Body of pancreas (tissue), 4 donors: ENCODE results near the gene COL5A1. TPM values are rescaled to one million over a fixed set of nuclear protein-coding genes. Genes with fewer than 3 reads are reported as not detected.
A peak's percentile ranks its signal among the peaks of the same experiment; 100 is the strongest.

Experiments used
- ATAC-seq: fragments of 150-250 bp; one replicate; pipeline ENCODE4 v1.9.1; 2016
- DNase-seq, 4 donors: peaks; one replicate each; pipeline ENCODE4 v3.0.0-alpha.2; 2019
- H3K27ac ChIP-seq, 4 donors: fragments of 200-600 bp; sonication (generic); 1 replicate in 3 of 4; 2 replicates in 1 of 4; pipeline versions ENCODE4 v1.5.1 to v1.6.1; 2016 to 2019; ENCODE audit warnings: mild to moderate bottlenecking in 1 of 4, mixed read lengths in 1 of 4, moderate library complexity in 1 of 4
- H3K27me3 ChIP-seq, 2 donors: fragments of 200-600 bp; sonication (generic); one replicate each; pipeline ENCODE4 v1.6.0; 2016; ENCODE audit warnings: mild to moderate bottlenecking in 1 of 2
- H3K36me3 ChIP-seq, 2 donors: fragments of 200-600 bp; sonication (generic); replicated peaks in 1 of 2; 2 replicates each; pipeline ENCODE4 v1.5.1; 2016; ENCODE audit warnings: low read depth in 2 of 2; ENCODE audit not compliant: insufficient read depth in 1 of 2
- H3K4me1 ChIP-seq: fragments of 200-600 bp; sonication (generic); one replicate; pipeline ENCODE4 v1.6.0; 2016
- H3K4me3 ChIP-seq, 2 donors: fragments of 200-600 bp; sonication (generic); 1 replicate in 1 of 2; 2 replicates in 1 of 2; pipeline ENCODE4 v1.5.1; 2016 to 2019
- H3K9me3 ChIP-seq, 3 donors: fragments of 200-600 bp; sonication (generic); 1 replicate in 2 of 3; 2 replicates in 1 of 3; pipeline ENCODE4 v1.5.1; 2016
- CTCF ChIP-seq, 7 experiments: fragments of 450-650 bp in 4 of 7; fragments of 200-600 bp in 3 of 7; sonication (generic) in 3 of 7; IDR thresholded peaks; one replicate each; pipeline ENCODE4 v1.5.1; 2016 to 2019; ENCODE audit warnings: antibody characterized with exemption in 7 of 7
- POLR2A ChIP-seq, 3 donors: fragments of 450-650 bp; IDR thresholded peaks; one replicate each; pipeline ENCODE4 v1.6.1; 2016; ENCODE audit warnings: antibody characterized with exemption in 3 of 3, mild to moderate bottlenecking in 2 of 3
- WGBS, 2 donors: methylation state at CpG; one replicate each; pipeline ENCODE4 v1.1.5; 2017; 5-methylcytosine and 5-hydroxymethylcytosine counted together
- intact Hi-C: fragments of 100-400 bp; cut with DNase I; formaldehyde crosslinking; loops from one replicate; pipeline ENCODE4 v1.15.1; 2023
- total RNA-seq, 2 donors: library from RNA; depleted of rRNA; stranded (reverse); fragments of >200 nt; gene quantifications; one replicate each; pipeline ENCODE4 v1.1.0, GENCODE V29; 2016

COL5A1 gene
- total RNA-seq, 2 donors from 2014 or later = 7.0 to 14.5 TPM

DNA sequence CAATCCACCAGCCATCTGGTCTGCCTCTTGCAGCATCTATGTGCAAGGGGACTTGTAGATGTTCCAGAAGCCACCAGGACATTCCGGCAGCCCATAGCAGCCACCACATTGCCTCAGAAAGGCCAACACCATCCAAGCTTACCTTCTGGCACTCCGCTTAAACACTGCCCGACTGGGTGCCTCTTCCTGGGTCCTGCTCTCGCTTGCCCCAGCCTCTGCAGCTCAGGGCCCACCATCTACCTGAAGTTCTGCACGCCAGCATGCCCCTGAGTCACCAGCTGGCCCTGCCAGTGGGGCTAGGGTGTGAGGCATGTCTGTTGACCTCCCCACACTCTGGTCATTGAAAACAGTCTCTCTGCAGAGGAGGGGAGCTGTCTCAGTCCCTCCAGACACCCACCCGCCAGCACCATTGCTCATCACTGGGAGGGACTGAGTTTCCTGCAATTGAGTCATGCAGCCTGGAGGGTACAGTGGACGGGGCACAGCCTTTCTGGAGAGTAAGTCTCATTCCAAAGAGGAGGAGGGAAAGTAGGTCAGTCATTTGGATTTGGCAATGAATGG lies 16.9 kb upstream of the COL5A1 start:
- Histone ChIP-seq H3K36me3 (no peaks in the 10 kb centered on the region), H3K27me3 (no peaks in the 10 kb centered on the region), H3K9me3 (no peaks in the 10 kb centered on the region), H3K27ac (no peak overlapping the region), H3K4me3 (no peak overlapping the region), H3K4me1 (no peaks in the 10 kb centered on the region)
- intact Hi-C loops = no loop called here
- DNase-seq = peak in 2 of 4 donors; percentile 7 to 8
- TF ChIP-seq CTCF (IDR thresholded peaks at IDR 0.05) (no peak), POLR2A (IDR thresholded peaks at IDR 0.05) (no peak)
- ATAC-seq = no peak
- WGBS, 2 donors = 73 to 74% methylated on average over 7 of the region's 7 CpGs

DNA sequence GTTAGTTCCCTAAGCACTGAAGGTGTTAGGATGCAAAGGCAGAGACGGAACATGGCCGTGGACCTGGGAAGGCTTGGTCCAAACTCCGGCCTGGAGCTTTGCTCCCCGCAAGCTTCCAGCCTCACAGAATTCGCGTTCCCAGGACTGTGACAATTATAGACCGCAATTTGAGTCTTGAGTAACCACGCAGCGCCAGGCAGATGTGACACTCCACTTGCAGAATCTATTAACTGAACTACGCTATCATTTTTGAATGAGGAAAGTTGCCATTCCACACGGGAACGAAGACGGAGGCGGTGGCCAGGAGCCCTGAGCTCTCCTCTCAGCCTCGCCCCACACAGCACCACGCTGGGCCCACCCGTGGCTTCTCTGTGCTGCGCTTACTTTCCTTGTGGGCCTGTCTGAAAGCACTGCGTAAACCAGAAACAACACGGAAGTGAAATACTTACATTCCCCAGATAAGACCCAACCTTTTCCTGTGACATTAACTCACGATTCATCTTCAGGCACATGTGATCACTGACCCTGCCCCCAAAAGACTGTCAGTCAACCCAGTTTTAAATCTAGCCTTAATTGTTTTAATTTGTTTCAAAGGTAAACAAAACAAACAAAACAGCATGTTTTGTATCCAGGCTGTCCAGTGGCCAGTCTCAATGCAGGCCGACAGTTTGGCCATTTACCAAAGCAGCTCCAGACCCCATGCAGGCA lies 16.1 kb upstream of the COL5A1 start:
- peak in 1 of 4 donors; percentile 3 for DNase-seq
- H3K27me3 ChIP-seq = no peaks in the 10 kb centered on the region
- no peak overlapping the region for H3K27ac ChIP-seq
- H3K9me3 ChIP-seq = no peaks in the 10 kb centered on the region
- TF ChIP-seq CTCF (IDR thresholded peaks at IDR 0.05) = no peak
- TF ChIP-seq POLR2A (IDR thresholded peaks at IDR 0.05) = no peak
- intact Hi-C loops = no loop called here
- 61 to 66% methylated on average over 22 of the region's 22 CpGs for WGBS, 2 donors
- ATAC-seq = no peak
- H3K36me3 ChIP-seq = no peaks in the 10 kb centered on the region
- H3K4me3 ChIP-seq = no peak overlapping the region
- no peaks in the 10 kb centered on the region for H3K4me1 ChIP-seq

DNA sequence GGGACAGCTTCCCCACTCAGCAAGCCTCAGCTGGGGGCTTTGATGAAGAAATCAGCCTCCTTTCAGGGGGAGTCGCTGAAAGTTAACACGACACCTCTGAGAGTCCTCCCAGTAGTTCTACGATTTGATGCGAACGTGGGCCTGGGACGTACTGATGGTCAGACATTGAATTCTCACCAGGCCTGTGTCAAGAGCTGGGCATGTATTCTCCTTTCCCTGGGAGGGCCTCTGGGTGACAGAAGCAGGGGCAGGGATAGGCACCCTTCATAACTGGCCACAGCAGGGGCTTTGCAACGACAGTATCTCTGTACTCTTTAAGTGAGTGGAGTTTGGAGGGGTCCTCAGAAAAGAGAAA lies 15.6 kb upstream of the COL5A1 start:
- ATAC-seq (no peak), DNase-seq (peak in 1 of 4 donors; percentile 2)
- H3K27ac ChIP-seq = no peak overlapping the region
- H3K27me3 ChIP-seq = no peaks in the 10 kb centered on the region
- 65 to 69% methylated on average over 5 to 7 of the region's 7 CpGs for WGBS, 2 donors
- H3K4me3 ChIP-seq = no peak overlapping the region
- no peaks in the 10 kb centered on the region for H3K36me3 ChIP-seq
- intact Hi-C loops = no loop called here
- no peaks in the 10 kb centered on the region for H3K9me3 ChIP-seq
- no peaks in the 10 kb centered on the region for H3K4me1 ChIP-seq
- TF ChIP-seq POLR2A (IDR thresholded peaks at IDR 0.05) (no peak), CTCF (IDR thresholded peaks at IDR 0.05) (no peak)

- TF ChIP-seq CTCF (IDR thresholded peaks at IDR 0.05) (no peak), POLR2A (IDR thresholded peaks at IDR 0.05) (no peak)
- H3K27ac ChIP-seq = no peak overlapping the region
- no peaks in the 10 kb centered on the region for H3K36me3 ChIP-seq
- no peak for ATAC-seq
- no peaks in the 10 kb centered on the region for H3K9me3 ChIP-seq
- no peak overlapping the region for H3K4me3 ChIP-seq
- DNase-seq = peak in 2 of 4 donors; percentile 3 to 6
- no peaks in the 10 kb centered on the region for H3K27me3 ChIP-seq
- 57 to 68% methylated on average over 14 to 19 of the region's 19 CpGs for WGBS, 2 donors
- no peaks in the 10 kb centered on the region for H3K4me1 ChIP-seq
- intact Hi-C loops = no loop called here
Measured at GRCh38 chr9:134626571-134627416, 14.8 kb upstream of the COL5A1 start.
